HFF-Myc (cell line): ENCODE data around the gene GSG1.

Experiments
- DNase-seq: peaks from one replicate; pipeline ENCODE4 v3.0.0-alpha.2; 2011; ENCODE audit warnings: low read depth; ENCODE audit errors: extremely low read depth
- H3K4me3 ChIP-seq: replicated peaks from 2 replicates; pipeline ENCODE4 v1.5.1; 2011; ENCODE audit warnings: low read depth, mild to moderate bottlenecking, control low read depth, low read length
- TF ChIP-seq, protein P1 (sequence below): IDR thresholded peaks from 2 replicates; pipeline ENCODE4 v1.5.1; 2012; ENCODE audit warnings: mild to moderate bottlenecking, low read depth, low read length, control low read depth; ENCODE audit errors: missing control alignments

Gene GSG1

DNA sequence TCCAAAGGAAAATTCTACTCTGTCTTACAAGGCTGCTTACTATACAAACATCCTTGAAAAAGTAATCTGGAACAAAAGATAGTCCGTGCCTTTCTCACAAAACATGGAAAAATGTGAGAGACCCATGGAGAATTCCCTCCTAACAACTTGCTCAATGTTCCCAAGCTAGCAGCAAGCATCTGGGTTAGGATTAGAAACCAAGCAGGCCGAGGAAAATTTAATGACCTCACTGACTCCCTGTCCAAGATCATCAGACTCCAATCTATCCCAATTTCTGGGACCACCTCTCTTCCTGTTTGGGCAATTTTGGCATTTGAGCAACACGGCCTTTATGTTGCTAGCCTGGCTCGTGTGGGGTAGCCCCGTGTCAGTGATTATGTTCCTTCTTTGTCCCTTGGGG lies 18.1 kb upstream of the GSG1 start:
- DNase-seq: no peak
- TF ChIP-seq, protein P1, sequence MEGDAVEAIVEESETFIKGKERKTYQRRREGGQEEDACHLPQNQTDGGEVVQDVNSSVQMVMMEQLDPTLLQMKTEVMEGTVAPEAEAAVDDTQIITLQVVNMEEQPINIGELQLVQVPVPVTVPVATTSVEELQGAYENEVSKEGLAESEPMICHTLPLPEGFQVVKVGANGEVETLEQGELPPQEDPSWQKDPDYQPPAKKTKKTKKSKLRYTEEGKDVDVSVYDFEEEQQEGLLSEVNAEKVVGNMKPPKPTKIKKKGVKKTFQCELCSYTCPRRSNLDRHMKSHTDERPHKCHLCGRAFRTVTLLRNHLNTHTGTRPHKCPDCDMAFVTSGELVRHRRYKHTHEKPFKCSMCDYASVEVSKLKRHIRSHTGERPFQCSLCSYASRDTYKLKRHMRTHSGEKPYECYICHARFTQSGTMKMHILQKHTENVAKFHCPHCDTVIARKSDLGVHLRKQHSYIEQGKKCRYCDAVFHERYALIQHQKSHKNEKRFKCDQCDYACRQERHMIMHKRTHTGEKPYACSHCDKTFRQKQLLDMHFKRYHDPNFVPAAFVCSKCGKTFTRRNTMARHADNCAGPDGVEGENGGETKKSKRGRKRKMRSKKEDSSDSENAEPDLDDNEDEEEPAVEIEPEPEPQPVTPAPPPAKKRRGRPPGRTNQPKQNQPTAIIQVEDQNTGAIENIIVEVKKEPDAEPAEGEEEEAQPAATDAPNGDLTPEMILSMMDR: no peak
- H3K4me3 ChIP-seq: no peak overlapping the region

DNA sequence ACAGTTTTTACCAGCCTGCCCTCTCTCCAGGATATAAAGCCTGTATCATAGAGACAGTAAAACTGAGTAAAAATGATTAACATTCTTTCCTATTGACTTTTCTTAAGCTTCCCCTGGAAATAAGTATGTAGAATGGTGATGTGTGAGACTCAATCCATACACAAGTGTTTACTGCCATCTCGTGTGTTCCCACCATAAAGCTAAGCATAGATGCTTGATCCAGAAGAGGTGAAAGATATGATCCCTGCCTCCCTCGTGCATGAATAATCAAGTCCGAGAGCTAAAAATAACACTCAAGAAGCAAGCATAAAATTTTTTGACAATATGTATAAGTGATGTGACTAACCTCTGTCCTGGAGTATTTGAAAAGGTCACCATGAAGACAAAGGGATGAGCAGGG lies 16.9 kb upstream of the GSG1 start:
- TF ChIP-seq, protein P1: no peak
- DNase-seq: no peak
- no peak overlapping the region for H3K4me3 ChIP-seq

DNA sequence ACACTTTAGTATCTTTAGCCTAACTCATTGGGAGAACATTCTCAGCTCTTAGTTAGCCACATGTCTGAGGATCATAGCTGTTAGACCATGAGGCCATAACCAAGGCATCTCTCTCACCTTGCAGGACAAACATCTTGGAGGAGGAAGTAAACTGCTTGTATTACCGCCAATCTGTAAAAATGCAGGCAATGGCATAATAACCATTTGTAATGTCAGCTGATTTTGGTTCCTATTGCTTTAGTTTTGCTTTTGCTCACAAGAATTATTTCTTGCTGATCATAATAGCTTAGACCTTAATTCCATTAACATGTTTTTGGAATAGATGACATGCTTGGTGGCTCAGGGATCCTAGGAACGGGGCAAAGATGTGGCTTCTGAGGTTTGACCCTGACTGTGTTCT lies 16.4 kb upstream of the GSG1 start:
- H3K4me3 ChIP-seq: no peak overlapping the region
- TF ChIP-seq, protein P1: no peak
- DNase-seq: no peak

DNA sequence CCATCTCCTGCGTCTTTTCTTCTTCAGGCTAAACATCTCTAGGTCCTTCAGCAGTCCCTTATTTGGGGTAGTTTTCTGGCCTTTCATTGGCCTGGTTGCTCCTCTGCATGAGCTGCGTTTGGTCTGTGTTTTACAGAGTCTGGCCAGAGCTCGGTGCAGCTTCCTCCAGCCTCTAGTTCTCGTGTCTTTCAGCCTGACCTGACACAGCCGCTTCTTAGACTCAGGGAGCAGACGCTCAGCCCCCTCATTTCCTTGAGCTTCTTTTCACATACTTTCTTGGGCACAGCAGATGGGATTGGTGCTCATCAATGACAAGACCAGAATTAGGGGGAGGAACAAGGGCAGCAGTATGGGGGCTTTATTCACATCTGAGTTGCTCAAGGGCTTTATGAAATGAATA lies 13.6 kb upstream of the GSG1 start:
- TF ChIP-seq, protein P1: no peak
- DNase-seq: no peak
- no peak overlapping the region for H3K4me3 ChIP-seq

GRCh38 chr12:13116259-13116658 lies 12.8 kb upstream of the GSG1 start:
- no peak for DNase-seq
- no peak overlapping the region for H3K4me3 ChIP-seq
- TF ChIP-seq, protein P1: no peak

GRCh38 chr12:13114251-13115052 lies 11.0 kb upstream of the GSG1 start:
- TF ChIP-seq, protein P1: no peak
- no peak for DNase-seq
- H3K4me3 ChIP-seq: no peak overlapping the region

- TF ChIP-seq, protein P1: no peak
- H3K4me3 ChIP-seq: no peak overlapping the region
These were observed 9.5 kb upstream of the GSG1 start for GRCh38 chr12:13112968-13113367.

More at GRCh38 chr12:13112968-13113367, 9.5 kb upstream of the GSG1 start:
- DNase-seq: no peak
